Neural cell (in vitro differentiated cells): ENCODE measurements around the gene RFX3. TPM values are rescaled to one million over a fixed set of nuclear protein-coding genes. Genes with fewer than 3 reads are reported as not detected.

ENCODE experiments used
- H2AFZ ChIP-seq: fragments of 200-600, 300-800 bp; sonication (generic), shearing (Covaris generic); 2 replicates; pipeline ENCODE4 v1.6.0; 2014; ENCODE audit warnings: low read depth, mild to moderate bottlenecking, antibody characterized with exemption, low read length, moderate library complexity
- H3F3A ChIP-seq: fragments of 200-600 bp; shearing (Covaris generic); 2 replicates; pipeline ENCODE4 v1.6.1; 2016; ENCODE audit warnings: mild to moderate bottlenecking, moderate library complexity, mixed read lengths, antibody characterized with exemption, low read length; ENCODE audit not compliant: insufficient read depth, poor library complexity, severe bottlenecking
- H3K27ac ChIP-seq: fragments of 200-600, 300-800 bp; sonication (generic), shearing (Covaris generic); 2 replicates; pipeline ENCODE4 v1.5.1; 2014; ENCODE audit warnings: mild to moderate bottlenecking, low read length, moderate library complexity
- H3K27me3 ChIP-seq: fragments of 300-800, 200-600 bp; sonication (generic), shearing (Covaris generic); 2 replicates; pipeline ENCODE4 v1.6.0; 2014; ENCODE audit warnings: mild to moderate bottlenecking, low read depth, low read length, moderate library complexity; ENCODE audit not compliant: insufficient read depth
- H3K36me3 ChIP-seq: fragments of 300-800, 200-600 bp; sonication (generic), shearing (Covaris generic); 2 replicates; pipeline ENCODE4 v1.5.1; 2014; ENCODE audit warnings: mild to moderate bottlenecking, antibody characterized with exemption, low read length, moderate library complexity; ENCODE audit not compliant: insufficient read depth
- H3K4me2 ChIP-seq: fragments of 300-800, 200-600 bp; sonication (generic), shearing (Covaris generic); 2 replicates; pipeline ENCODE4 v1.6.0; 2014; ENCODE audit warnings: mild to moderate bottlenecking, low read length
- H3K4me3 ChIP-seq: fragments of 300-800, 200-600 bp; sonication (generic), shearing (Covaris generic); 2 replicates; pipeline ENCODE4 v1.5.1; 2014; ENCODE audit warnings: mild to moderate bottlenecking, low read length, moderate library complexity
- H3K79me2 ChIP-seq: fragments of 200-600 bp; shearing (Covaris generic); replicated peaks from 2 replicates; pipeline ENCODE4 v1.6.0; 2014; ENCODE audit warnings: mild to moderate bottlenecking, low read length, moderate library complexity; ENCODE audit not compliant: insufficient read depth
- H3K9ac ChIP-seq: fragments of 300-800, 200-600 bp; sonication (generic), shearing (Covaris generic); 2 replicates; pipeline ENCODE4 v1.6.1; 2016; ENCODE audit warnings: mild to moderate bottlenecking, low read length, mixed read lengths
- H3K9me2 ChIP-seq: fragments of 200-600 bp; shearing (Covaris generic); 2 replicates; pipeline ENCODE4 v1.6.1; 2016; ENCODE audit warnings: mild to moderate bottlenecking, low read length, mixed read lengths; ENCODE audit not compliant: insufficient read depth
- H3K9me3 ChIP-seq: fragments of 200-600, 300-800 bp; sonication (generic), shearing (Covaris generic); 2 replicates; pipeline ENCODE4 v1.6.1; 2016; ENCODE audit warnings: mild to moderate bottlenecking, mixed run types, low read length, moderate library complexity, mixed read lengths
- H4K20me1 ChIP-seq: fragments of 200-600 bp; shearing (Covaris generic); 2 replicates; pipeline ENCODE4 v1.6.1; 2016; ENCODE audit warnings: mild to moderate bottlenecking, mixed run types; ENCODE audit not compliant: insufficient read depth
- EP300 ChIP-seq: fragments of 450-650 bp; conservative IDR thresholded peaks from 2 replicates; pipeline ENCODE4 v1.6.1; 2014; ENCODE audit warnings: antibody characterized with exemption, mild to moderate bottlenecking, moderate library complexity; ENCODE audit not compliant: poor library complexity, severe bottlenecking
- EZH2 ChIP-seq: fragments of 200-600, 300-800 bp; shearing (Covaris generic), sonication (generic); IDR thresholded peaks from 2 replicates; pipeline ENCODE4 v1.6.1; 2014; ENCODE audit warnings: antibody characterized with exemption, low read length, borderline replicate concordance, mild to moderate bottlenecking; ENCODE audit not compliant: insufficient read depth, poor library complexity, severe bottlenecking
- MXI1 ChIP-seq: fragments of 450-650 bp; conservative IDR thresholded peaks from 2 replicates; pipeline ENCODE4 v1.6.1; 2014; ENCODE audit warnings: antibody characterized with exemption, mild to moderate bottlenecking; ENCODE audit not compliant: poor library complexity, severe bottlenecking
- POLR2AphosphoS5 ChIP-seq: IDR thresholded peaks from 2 replicates; pipeline ENCODE4 v1.6.1; 2012
- RAD21 ChIP-seq: fragments of 450-650 bp; conservative IDR thresholded peaks from 2 replicates; pipeline ENCODE4 v1.6.1; 2014; ENCODE audit warnings: antibody characterized with exemption, mild to moderate bottlenecking, moderate library complexity
- SMC3 ChIP-seq: fragments of 450-650 bp; conservative IDR thresholded peaks from 2 replicates; pipeline ENCODE4 v1.6.1; 2014; ENCODE audit warnings: antibody characterized with exemption, mild to moderate bottlenecking, moderate library complexity; ENCODE audit not compliant: poor library complexity
- TAF1 ChIP-seq: IDR thresholded peaks from 2 replicates; pipeline ENCODE4 v1.6.1; 2012; ENCODE audit warnings: low read depth
- polyA plus RNA-seq: library from polyadenylated mRNA; depleted of rRNA; stranded (reverse); fragments of >200 nt; gene quantifications from 2 replicates; pipeline ENCODE4 v1.2.3, GENCODE V29; 2014
- TF ChIP-seq, protein P1 (sequence below): IDR thresholded peaks from 2 replicates; pipeline ENCODE4 v1.6.1; 2012; ENCODE audit warnings: borderline replicate concordance
- TF ChIP-seq, protein P2 (sequence below): fragments of 450-650 bp; IDR thresholded peaks from 2 replicates; pipeline ENCODE4 v1.5.1; 2014; ENCODE audit warnings: antibody characterized with exemption, mild to moderate bottlenecking, moderate library complexity; ENCODE audit not compliant: poor library complexity, severe bottlenecking

RFX3 gene
- polyA plus RNA-seq, 1 donor from 2014 or later, result 27.6 TPM

DNA sequence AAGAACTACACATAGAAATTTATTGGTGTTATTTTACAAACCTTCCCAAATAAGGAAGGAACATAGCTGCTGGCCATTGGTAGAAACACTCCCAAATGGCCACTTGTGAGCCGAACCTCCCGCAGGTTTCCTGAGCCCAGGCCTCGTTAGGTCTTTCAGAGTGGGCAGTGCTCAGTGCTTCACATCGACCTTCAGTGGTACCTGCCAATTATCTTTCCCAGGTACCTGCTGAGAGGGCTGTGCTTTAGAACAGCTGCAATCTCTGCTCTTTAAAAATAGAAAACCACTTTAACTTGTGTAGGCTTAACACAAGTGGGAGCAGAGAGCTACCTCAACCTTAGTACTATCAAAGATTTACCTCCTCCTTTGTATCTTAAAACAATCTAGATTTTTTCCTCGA is 334.1 kb downstream of the RFX3 start:
- no peaks in the 10 kb centered on the region for H3K36me3 ChIP-seq
- H2AFZ ChIP-seq, result no peak overlapping the region
- no peak overlapping the region for H3K9ac ChIP-seq
- H3K4me3 ChIP-seq, result no peak overlapping the region
- no peaks in the 10 kb centered on the region for H3F3A ChIP-seq
- TF ChIP-seq POLR2AphosphoS5, result peak; percentile 71
- TF ChIP-seq, protein P1, sequence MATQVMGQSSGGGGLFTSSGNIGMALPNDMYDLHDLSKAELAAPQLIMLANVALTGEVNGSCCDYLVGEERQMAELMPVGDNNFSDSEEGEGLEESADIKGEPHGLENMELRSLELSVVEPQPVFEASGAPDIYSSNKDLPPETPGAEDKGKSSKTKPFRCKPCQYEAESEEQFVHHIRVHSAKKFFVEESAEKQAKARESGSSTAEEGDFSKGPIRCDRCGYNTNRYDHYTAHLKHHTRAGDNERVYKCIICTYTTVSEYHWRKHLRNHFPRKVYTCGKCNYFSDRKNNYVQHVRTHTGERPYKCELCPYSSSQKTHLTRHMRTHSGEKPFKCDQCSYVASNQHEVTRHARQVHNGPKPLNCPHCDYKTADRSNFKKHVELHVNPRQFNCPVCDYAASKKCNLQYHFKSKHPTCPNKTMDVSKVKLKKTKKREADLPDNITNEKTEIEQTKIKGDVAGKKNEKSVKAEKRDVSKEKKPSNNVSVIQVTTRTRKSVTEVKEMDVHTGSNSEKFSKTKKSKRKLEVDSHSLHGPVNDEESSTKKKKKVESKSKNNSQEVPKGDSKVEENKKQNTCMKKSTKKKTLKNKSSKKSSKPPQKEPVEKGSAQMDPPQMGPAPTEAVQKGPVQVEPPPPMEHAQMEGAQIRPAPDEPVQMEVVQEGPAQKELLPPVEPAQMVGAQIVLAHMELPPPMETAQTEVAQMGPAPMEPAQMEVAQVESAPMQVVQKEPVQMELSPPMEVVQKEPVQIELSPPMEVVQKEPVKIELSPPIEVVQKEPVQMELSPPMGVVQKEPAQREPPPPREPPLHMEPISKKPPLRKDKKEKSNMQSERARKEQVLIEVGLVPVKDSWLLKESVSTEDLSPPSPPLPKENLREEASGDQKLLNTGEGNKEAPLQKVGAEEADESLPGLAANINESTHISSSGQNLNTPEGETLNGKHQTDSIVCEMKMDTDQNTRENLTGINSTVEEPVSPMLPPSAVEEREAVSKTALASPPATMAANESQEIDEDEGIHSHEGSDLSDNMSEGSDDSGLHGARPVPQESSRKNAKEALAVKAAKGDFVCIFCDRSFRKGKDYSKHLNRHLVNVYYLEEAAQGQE, result peak; percentile 30
- TF ChIP-seq MXI1, result no peak
- no peaks in the 10 kb centered on the region for H3K9me3 ChIP-seq
- no peaks in the 10 kb centered on the region for H3K27me3 ChIP-seq
- no peaks in the 10 kb centered on the region for H4K20me1 ChIP-seq
- no peaks in the 10 kb centered on the region for H3K9me2 ChIP-seq
- H3K4me2 ChIP-seq, result no peak overlapping the region
- no peaks in the 10 kb centered on the region for H3K79me2 ChIP-seq
- H3K27ac ChIP-seq, result peak overlapping the region; percentile 67

DNA sequence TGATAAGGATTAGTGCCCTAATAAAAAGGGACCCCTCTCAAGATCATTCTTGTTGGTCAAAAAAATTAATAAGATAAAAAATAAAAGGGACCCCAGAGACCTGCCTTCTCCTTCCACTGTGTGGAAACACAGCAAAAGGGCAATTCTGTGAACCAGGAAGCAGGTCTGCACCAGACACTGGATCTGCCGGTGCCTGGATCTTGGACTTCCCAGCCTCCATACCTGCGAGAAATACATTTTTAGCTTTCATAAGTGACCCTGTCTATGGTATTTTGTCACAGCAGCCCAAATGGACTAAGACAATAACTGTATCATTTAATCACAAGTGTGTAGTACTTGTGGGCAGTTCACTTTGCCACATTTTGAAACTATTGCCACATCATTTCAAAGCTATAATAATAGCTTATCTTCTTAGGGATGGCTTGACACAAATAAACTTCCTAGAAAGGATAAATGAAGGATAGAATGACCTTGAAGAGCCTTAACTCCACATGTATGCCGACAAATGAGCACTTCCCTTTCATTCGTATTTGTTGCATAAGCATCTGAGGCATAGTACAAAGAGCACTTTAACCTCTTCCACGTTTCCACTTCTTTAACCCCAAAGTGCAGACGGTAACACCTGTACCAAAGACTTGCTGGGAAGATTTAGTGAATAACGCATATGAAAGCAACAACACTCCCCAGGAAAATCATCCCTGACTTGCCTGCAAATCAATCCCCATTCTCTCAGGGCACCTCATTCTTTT is 336.5 kb downstream of the RFX3 start:
- Histone ChIP-seq H3K79me2 (no peaks in the 10 kb centered on the region), H2AFZ (no peak overlapping the region), H3K4me3 (no peak overlapping the region), H4K20me1 (no peaks in the 10 kb centered on the region), H3K27me3 (no peaks in the 10 kb centered on the region), H3K9me3 (no peaks in the 10 kb centered on the region), H3K27ac (peak overlapping the region; percentile 67), H3F3A (no peaks in the 10 kb centered on the region), H3K36me3 (no peaks in the 10 kb centered on the region), H3K4me2 (no peak overlapping the region), H3K9ac (no peak overlapping the region), H3K9me2 (no peaks in the 10 kb centered on the region)
- no peak for TF ChIP-seq EP300
- no peak for TF ChIP-seq SMC3
- no peak for TF ChIP-seq TAF1
- no peak for TF ChIP-seq MXI1
- no peak for TF ChIP-seq RAD21
- TF ChIP-seq, protein P1, result no peak
- TF ChIP-seq, protein P2, sequence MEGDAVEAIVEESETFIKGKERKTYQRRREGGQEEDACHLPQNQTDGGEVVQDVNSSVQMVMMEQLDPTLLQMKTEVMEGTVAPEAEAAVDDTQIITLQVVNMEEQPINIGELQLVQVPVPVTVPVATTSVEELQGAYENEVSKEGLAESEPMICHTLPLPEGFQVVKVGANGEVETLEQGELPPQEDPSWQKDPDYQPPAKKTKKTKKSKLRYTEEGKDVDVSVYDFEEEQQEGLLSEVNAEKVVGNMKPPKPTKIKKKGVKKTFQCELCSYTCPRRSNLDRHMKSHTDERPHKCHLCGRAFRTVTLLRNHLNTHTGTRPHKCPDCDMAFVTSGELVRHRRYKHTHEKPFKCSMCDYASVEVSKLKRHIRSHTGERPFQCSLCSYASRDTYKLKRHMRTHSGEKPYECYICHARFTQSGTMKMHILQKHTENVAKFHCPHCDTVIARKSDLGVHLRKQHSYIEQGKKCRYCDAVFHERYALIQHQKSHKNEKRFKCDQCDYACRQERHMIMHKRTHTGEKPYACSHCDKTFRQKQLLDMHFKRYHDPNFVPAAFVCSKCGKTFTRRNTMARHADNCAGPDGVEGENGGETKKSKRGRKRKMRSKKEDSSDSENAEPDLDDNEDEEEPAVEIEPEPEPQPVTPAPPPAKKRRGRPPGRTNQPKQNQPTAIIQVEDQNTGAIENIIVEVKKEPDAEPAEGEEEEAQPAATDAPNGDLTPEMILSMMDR, result no peak
- TF ChIP-seq POLR2AphosphoS5, result no peak
- no peak for TF ChIP-seq EZH2
